SK-N-SH treated with all-trans-retinoic acid at 6 μM for 48 hours (cell line): Measurements from ENCODE around the gene AP3D1.

ENCODE experiments used
- GLIS3 ChIP-seq: fragments of 250-450 bp; sonication (Bioruptor Pico); IDR thresholded peaks from 2 replicates; pipeline ENCODE4 v1.5.0; 2020; ENCODE audit warnings: mild to moderate bottlenecking, moderate library complexity
- RARB ChIP-seq: fragments of 250-450 bp; sonication (Bioruptor Pico); IDR thresholded peaks from 2 replicates; pipeline ENCODE4 v1.8.0; 2021; ENCODE audit warnings: mild to moderate bottlenecking, moderate library complexity
- TOX ChIP-seq: fragments of 250-450 bp; sonication (Bioruptor Pico); IDR thresholded peaks from 2 replicates; pipeline ENCODE4 v1.8.0; 2021; ENCODE audit warnings: mild to moderate bottlenecking, moderate library complexity, borderline replicate concordance
- ZFP30 ChIP-seq: fragments of 450-650 bp; formaldehyde crosslinking; IDR thresholded peaks from 2 replicates; pipeline ENCODE4 v1.5.0; 2022; ENCODE audit warnings: mild to moderate bottlenecking, moderate library complexity
- ZNF8 ChIP-seq: fragments of 450-650 bp; formaldehyde crosslinking; IDR thresholded peaks from 2 replicates; pipeline ENCODE4 v1.5.0; 2020; ENCODE audit warnings: mild to moderate bottlenecking, moderate library complexity
- TF ChIP-seq, protein P1 (sequence below): fragments of 250-450 bp; sonication (Bioruptor Pico); IDR thresholded peaks from 2 replicates; pipeline ENCODE4 v1.8.0; 2021; ENCODE audit warnings: low read depth, mild to moderate bottlenecking, moderate library complexity, borderline replicate concordance

DNA sequence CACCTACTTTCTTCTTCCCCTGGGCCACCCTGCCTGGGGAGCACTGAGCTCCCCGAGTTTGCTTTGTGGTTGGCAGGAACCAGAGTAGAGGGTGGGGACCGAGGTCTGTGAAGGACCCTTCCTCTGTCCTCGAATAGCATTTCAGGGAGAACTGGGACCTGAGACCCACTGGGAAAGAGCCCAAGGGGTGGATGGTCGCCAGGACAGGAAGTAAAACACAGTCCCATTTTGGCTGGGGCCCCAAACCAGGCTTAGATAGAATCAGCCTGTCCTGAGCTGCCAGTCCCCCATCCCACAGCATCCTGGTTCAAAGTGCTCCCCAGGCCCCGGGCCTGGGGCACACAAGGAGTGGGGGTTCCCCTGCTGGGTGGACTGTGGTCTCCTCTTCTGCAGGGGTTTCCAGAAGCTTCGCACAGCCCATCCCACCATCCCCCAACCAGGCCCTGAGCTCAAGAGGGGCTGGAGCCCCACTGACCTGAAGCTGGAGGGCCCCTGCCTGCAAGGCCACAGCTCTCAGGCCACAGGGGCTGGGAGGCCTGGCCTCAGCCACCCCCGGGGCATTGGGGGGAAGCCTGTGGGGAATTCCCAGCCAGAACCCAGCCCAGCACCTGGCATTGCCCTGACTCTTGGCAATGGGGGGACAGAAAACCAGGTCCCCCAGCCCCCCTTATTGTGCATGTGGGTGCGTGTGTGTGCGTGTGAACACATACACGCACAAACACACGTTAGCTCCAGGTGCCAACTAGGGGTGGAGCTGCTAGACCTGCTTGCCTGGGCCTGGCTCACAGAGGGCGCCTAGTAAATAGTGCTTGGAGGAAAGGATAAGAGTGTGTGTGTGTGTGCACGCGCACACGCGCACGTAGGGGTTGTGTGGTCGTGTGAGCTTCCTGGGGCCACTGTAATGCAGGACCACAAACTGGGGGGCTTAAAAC is 99.3 kb downstream of the AP3D1 start:
- TF ChIP-seq, protein P1, sequence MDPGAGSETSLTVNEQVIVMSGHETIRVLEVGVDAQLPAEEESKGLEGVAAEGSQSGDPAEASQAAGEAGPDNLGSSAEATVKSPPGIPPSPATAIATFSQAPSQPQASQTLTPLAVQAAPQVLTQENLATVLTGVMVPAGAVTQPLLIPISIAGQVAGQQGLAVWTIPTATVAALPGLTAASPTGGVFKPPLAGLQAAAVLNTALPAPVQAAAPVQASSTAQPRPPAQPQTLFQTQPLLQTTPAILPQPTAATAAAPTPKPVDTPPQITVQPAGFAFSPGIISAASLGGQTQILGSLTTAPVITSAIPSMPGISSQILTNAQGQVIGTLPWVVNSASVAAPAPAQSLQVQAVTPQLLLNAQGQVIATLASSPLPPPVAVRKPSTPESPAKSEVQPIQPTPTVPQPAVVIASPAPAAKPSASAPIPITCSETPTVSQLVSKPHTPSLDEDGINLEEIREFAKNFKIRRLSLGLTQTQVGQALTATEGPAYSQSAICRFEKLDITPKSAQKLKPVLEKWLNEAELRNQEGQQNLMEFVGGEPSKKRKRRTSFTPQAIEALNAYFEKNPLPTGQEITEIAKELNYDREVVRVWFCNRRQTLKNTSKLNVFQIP (CRISPR knock-in tag) = no peak
- TF ChIP-seq ZFP30 (CRISPR knock-in tag) = no peak
- no peak for TF ChIP-seq GLIS3
- TF ChIP-seq RARB = no peak
- no peak for TF ChIP-seq ZNF8 (CRISPR knock-in tag)
- TF ChIP-seq TOX (CRISPR knock-in tag) = no peak
